KG1 (cell line): Measurements from ENCODE around the gene TMOD3.
"Not testable (repeated sequence)": the region's sequence is repeated elsewhere in the genome, so short reads cannot be mapped to it uniquely, and the experiment has no call there.

Source experiments
- DNase-seq: peaks from one replicate; lab custom pipeline; 2025; lab: John Stamatoyannopoulos, UW

Gene TMOD3

GRCh38 chr15:51864408-51865056, 35.1 kb downstream of the TMOD3 start:
- DNase-seq = no peak

DNA sequence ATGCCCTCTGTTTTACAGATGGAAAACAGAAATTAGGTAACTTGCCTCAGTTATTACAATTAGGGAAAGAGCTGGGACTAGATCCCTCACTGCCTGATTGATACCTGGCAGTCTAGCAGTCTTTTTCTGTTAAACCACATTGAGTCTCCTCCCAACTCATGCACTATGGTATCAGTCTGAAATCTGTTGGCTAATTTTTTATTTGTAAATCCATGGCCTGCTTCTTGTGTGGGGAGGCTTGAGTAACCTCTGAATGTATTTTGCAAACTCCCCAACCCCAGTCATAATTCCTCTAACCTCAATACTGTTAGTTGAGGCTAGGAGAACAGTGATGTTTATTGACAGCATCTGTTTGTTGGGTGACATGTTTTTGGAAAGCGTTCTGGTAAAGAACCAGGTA, 35.9 kb downstream of the TMOD3 start:
- no peak for DNase-seq

- no peak for DNase-seq
These were observed 36.7 kb downstream of the TMOD3 start for GRCh38 chr15:51866161-51866560.

- no peak for DNase-seq
These were observed 37.3 kb downstream of the TMOD3 start for GRCh38 chr15:51866751-51867150.

- no peak for DNase-seq
These were observed 39.6 kb downstream of the TMOD3 start for GRCh38 chr15:51869060-51869421.

DNA sequence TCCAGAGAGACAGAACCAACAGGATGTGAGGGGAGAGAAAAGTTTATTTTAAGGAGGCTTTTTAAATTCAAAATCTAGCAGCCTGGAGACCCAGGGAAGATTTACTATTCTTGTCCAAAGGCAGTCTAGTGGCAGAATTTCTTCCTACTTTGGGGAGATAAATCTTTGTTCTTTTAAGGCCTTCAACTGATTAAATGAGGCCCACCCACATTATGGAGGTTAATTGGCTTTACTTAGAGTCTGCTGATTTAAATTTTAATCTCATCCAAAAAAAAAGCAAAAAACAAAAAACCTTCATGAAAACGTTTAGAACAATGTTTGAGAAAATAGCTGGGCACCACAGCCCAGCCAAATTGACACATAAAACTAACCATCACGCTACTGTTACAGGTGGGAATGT, 41.3 kb downstream of the TMOD3 start:
- no peak for DNase-seq

GRCh38 chr15:51874751-51875644, 45.5 kb downstream of the TMOD3 start:
- no peak for DNase-seq

DNA sequence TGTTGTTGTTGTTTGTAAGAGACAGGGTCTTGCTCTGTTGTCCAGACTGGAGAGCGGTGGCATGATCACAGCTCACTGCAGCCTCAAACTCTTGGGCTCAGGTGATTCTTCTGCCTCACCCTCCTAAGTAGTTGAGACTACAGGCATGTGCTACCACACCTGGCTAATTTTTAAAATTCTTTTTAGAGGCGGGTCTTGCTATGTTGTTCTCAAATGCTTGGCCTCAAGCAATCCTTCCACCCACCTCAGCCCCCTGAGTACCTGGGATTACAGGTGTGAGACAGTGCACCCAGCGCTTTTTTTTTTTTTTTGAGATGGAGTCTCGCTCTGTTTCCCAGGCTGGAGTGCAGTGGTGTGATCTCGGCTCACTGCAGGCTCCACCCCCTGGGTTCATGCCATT, 46.7 kb downstream of the TMOD3 start:
- DNase-seq = no peak

GRCh38 chr15:51878446-51879386, 49.3 kb downstream of the TMOD3 start:
- no peak for DNase-seq

GRCh38 chr15:51879555-51879954, 50.1 kb downstream of the TMOD3 start:
- no peak for DNase-seq

DNA sequence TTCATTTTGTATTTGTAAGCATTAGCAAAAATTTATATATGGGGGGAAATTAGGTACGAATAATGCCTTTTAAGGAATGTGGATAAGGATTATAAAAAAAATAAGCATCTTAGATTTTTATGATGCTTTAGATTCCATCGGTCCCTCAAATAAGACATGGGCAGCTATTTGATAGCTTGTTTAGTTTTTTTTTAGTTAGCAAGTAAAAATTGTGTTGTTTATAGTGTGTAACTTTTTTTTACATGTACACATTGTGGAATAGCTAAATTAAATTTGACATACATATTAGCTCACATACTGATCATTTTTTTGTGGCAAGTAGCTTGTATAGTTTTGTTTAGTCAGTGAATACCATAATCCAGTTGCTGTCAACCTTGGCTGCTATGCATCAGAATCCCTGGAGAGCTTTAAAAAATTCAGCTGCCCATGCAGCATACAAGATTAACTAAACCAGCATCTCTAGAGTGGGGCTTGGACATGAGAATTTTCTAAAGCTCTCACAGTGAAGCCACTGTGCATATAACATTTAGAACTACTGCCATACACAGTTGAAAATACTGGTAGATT, 53.9 kb downstream of the TMOD3 start:
- no peak for DNase-seq

GRCh38 chr15:51884041-51884440, 54.6 kb downstream of the TMOD3 start:
- DNase-seq = no peak

- no peak for DNase-seq
These were observed 55.2 kb downstream of the TMOD3 start for GRCh38 chr15:51884517-51885236.

DNA sequence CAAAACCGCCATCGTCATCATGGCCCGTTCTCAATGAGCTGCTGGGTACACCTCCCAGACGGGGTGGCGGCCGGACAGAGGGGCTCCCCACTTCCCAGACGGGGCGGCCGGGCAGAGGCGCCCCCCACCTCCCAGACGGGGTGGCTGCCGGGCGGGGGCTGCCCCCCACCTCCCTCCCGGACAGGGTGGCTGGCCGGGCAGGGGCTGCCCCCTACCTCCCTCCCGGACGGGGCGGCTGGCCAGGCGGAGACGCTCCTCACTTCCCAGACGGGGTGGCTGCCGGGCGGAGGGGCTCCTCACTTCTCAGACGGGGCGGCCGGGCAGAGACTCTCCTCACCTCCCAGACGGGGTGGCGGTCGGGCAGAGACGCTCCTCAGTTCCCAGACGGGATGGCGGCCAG, 56.3 kb downstream of the TMOD3 start:
- DNase-seq = not testable (repeated sequence)

DNA sequence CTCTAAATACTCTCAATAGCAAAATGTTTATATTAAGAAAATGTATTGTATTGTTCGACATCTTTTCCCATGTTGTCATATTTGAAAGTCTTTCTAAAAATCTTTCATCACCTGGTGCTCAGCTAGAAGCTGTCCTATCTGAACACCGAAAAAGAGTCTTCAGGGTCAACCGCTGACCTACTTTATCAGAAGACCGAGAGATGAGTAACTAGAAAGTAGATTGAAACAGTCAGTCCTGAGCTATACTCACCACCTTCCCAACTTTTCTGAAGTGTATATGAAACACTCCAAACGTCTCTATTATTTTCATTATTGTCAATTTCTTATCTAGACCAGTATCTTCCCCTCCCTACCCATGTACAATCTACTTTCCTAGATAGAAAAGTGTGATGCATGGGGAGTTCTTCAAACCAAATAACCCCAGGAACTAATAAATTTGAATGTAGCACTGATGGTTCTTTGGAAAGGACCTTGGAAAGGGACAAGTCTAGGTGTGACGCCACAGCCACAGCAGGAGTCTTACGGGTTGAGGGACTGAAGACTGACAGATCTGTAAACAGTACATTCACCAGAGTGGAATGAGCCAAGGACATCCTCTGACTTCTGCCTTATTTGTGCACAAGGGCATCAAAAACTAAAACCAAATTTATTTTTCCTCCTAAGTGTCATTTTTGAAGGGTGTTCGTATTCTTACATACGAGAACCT, 58.6 kb downstream of the TMOD3 start:
- DNase-seq = no peak

DNA sequence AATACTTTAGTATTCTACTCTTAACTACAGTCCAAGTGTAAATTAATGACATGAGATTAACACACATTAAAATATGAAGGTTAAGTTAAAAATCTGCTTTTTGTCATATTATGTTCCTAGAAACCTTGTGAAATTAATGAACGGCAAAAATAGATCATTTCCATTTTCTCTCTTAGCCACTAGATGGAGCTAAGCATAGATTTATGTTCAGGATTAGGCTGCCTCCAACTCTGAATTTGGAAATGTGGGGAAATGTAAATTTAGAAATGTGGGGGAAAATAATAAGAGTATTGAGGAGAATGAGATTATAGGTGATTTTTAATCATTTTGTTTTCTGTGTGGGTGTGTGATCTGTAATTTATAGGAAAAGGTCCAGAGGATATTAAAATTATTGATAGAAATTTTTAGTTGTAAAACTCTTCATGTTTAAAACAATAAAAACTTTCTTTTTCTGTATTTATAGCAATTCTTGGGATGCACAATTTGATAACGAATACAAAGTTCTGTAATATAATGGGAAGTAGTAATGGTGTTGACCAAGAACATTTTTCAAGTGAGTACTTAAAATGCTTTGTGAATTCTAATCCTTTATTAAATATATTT, 59.2 kb downstream of the TMOD3 start:
- DNase-seq = no peak

DNA sequence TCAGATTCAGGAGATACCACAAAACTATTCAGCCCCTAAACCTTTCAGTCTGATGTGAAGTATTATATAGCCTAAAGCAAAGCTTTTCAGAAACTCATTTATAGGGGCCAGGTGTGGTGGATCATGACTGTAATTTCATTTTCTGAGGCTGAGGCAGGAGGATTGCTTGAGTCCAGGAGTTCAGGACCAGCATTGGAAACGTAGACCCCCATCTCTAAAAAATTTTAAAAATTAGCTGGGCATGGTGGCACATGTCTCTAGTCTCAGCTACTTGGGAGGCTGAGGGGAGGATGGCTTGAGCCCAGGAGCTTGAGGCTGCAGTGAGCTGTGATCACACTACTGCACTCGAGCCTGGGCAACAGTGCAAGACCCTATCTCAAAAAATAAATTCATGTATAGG, 60.0 kb downstream of the TMOD3 start:
- no peak for DNase-seq

DNA sequence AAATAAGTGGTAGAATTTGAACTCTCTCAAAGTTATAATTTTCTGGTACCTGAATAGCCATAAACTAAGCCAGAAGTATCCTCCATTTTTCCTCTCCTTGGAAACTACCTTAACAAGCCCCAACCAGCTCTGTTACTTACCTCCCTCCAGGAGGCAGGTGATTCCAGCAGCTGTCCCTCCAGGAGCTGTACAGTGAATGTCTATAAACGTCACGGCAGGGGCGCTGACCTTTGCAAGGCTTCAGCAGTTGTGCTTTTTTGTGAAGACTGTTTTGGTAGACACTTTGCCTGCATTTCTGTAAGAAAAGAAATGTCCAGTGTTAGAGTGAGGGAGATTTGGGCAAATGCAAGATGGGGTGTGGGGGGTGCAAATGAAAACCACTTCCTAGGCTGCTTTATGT, 75.0 kb downstream of the TMOD3 start:
- DNase-seq = no peak

DNA sequence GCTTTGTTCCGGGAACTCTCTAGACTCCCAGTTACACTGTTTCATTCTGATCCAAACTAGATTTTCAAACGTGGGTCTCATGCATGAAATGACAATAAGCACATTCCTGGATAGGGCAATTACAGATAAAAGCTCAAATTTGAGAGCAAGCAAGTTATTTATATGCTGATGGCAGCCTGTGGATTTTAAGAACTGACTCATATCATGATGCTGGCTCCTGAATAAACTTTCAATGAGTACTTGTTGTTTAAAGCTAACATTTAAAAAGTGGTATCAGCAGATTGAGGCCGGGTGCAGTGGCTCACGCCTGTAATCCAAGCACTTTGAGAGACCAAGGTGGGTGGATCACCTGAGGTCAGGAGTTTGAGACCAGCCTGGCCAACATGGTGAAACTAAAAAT, 75.5 kb downstream of the TMOD3 start:
- no peak for DNase-seq

- no peak for DNase-seq
These were observed 77.8 kb downstream of the TMOD3 start for GRCh38 chr15:51907136-51907862.
